Measurements from ENCODE around the gene BRI3BP. TPM values are rescaled to one million over a fixed set of nuclear protein-coding genes. Genes with fewer than 3 reads are reported as not detected.

BRI3BP gene
- total RNA-seq, 4 donors from 2014 or later = 6.7 to 19.2 (median 12.1) TPM

DNA sequence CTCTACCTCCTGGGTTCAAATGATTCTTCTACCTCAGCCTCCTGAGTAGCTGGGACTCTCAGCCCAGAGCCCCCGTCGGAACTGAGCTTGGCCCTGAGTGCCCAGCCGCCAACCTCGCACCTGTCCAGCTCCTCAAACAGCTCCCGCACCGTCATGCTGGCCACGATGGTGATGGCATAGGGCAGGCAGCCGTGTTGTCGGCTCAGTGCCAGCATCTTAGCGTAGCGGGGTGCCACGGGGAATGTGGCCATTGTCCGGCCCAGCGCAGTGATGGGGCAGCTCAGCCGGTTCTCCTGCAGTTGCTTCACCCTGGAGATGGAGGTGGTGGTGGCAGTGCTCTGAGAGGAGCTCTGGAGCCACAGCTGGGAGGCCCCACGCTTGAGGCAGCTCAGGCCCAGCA is 36.9 kb upstream of the BRI3BP start:
- intact Hi-C loops (cut with DNase I; ENCODE audit: low total_unique reads) = no loop called here
- TF ChIP-seq POLR2A (IDR thresholded peaks at IDR 0.05) = no peak
- no peak overlapping the region for H3K4me3 ChIP-seq (ENCODE audit: low read depth, poor library complexity, severe bottlenecking)
- 94% methylated on average over 14 to 16 of the region's 16 CpGs for WGBS, 2 donors
- no peak for DNase-seq (ENCODE audit: low spot score in 2 of 2)

DNA sequence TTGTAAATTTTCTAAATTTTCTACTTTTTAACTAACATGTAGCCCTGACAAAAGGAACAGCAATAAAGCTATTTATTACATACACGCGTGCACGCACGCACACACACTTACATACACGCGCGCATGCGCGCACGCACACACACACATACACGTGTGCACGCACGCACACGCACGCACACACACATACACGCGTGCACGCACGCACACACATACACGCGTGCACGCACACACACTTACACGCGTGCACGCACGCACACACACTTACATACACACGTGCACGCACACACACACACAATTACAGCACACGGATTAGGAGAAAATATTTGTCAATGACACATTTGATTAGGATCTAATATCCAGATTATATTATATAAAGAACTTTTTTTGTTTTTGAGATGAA is 32.4 kb upstream of the BRI3BP start:
- H3K4me3 ChIP-seq (ENCODE audit: low read depth, poor library complexity, severe bottlenecking) = no peak overlapping the region
- intact Hi-C loops (cut with DNase I; ENCODE audit: low total_unique reads) = no loop called here
- WGBS, 2 donors = 89 to 92% methylated on average over 29 of the region's 29 CpGs
- DNase-seq (ENCODE audit: low spot score in 2 of 2) = no peak
- TF ChIP-seq POLR2A (IDR thresholded peaks at IDR 0.05) = no peak
- TF ChIP-seq, protein P1, sequence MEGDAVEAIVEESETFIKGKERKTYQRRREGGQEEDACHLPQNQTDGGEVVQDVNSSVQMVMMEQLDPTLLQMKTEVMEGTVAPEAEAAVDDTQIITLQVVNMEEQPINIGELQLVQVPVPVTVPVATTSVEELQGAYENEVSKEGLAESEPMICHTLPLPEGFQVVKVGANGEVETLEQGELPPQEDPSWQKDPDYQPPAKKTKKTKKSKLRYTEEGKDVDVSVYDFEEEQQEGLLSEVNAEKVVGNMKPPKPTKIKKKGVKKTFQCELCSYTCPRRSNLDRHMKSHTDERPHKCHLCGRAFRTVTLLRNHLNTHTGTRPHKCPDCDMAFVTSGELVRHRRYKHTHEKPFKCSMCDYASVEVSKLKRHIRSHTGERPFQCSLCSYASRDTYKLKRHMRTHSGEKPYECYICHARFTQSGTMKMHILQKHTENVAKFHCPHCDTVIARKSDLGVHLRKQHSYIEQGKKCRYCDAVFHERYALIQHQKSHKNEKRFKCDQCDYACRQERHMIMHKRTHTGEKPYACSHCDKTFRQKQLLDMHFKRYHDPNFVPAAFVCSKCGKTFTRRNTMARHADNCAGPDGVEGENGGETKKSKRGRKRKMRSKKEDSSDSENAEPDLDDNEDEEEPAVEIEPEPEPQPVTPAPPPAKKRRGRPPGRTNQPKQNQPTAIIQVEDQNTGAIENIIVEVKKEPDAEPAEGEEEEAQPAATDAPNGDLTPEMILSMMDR (IDR thresholded peaks at IDR 0.05) = no peak

DNA sequence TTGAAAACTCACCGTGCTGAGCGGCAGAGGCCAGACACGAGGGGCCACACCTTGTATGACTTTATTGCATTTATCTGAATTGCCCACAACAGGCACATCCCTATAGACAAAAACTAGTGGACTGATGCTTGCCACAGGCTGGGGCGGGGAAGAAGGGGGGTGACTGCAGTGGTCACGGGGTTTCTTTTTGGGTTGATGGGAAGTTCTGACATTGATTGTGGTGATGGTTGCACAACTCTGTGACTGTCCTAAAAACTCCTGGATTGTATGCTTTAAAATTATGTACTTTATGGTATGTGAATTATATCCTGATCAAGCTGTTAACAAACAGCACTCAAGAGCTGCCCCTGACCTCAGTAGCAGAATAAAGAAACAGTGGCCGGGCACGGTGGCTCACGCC is 30.2 kb upstream of the BRI3BP start:
- WGBS, 2 donors = 94 to 96% methylated on average over 8 of the region's 8 CpGs
- no peak for DNase-seq (ENCODE audit: low spot score in 2 of 2)
- H3K4me3 ChIP-seq (ENCODE audit: low read depth, poor library complexity, severe bottlenecking) = no peak overlapping the region
- intact Hi-C loops (cut with DNase I; ENCODE audit: low total_unique reads) = no loop called here
- TF ChIP-seq, protein P1 (IDR thresholded peaks at IDR 0.05) = no peak
- no peak for TF ChIP-seq POLR2A (IDR thresholded peaks at IDR 0.05)

DNA sequence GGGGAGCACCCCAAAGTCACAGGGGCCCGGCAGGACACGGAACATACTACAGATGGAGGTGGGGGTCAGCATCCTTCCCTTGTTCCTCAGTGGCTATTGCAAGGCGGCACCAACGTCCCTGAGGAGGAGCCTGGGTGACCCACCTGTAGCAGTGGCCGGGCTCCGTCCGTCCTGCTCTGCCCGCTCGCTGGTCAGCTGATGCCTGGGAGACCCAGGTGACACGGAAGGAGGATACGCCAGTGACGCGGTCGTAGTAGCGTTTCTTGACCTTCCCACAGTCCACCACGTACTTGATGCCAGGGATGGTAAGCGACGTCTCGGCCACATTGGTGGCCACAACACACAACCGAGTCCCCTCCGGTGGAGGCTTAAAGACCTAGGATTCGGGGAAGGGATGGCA is 29.2 kb upstream of the BRI3BP start:
- WGBS, 2 donors = 92 to 97% methylated on average over 22 of the region's 22 CpGs
- intact Hi-C loops (cut with DNase I; ENCODE audit: low total_unique reads) = no loop called here
- H3K4me3 ChIP-seq (ENCODE audit: low read depth, poor library complexity, severe bottlenecking) = no peak overlapping the region
- DNase-seq (ENCODE audit: low spot score in 2 of 2) = no peak
- TF ChIP-seq, protein P1 (IDR thresholded peaks at IDR 0.05) = no peak
- no peak for TF ChIP-seq POLR2A (IDR thresholded peaks at IDR 0.05)

DNA sequence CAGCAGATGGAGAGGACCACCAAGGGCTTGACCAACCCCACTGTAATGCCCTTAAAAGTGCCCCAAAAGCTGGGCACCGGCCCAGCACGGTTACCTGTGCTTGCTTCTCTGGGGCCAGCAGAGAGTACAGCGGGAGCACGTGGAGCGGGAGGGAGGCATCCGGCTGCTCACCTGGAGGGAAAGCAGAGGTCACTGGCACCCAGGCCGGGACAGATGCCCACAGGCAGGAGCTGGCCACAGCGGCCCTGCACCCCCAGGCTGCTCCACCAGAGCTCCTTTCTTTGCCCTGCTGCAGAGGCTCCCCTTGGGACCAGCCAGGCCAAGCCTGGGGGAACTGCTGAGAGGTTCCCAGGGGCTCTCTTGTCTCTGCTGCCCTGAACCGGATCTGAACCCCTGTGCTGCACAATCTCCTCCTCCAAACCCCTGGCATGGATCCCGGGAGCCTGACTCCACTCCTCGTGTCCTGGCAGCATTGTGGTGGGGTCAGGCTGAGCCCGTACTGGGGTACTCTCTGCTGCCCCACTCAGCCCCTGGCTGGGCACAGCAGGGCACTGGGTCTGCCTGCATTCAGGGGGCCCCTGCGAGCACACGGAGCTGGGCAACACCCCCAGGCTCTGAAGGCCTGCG is 28.5 kb upstream of the BRI3BP start:
- no peak for TF ChIP-seq POLR2A (IDR thresholded peaks at IDR 0.05)
- TF ChIP-seq, protein P1 (IDR thresholded peaks at IDR 0.05) = no peak
- intact Hi-C loops (cut with DNase I; ENCODE audit: low total_unique reads) = no loop called here
- DNase-seq (ENCODE audit: low spot score in 2 of 2) = no peak
- WGBS, 2 donors = 87 to 90% methylated on average over 11 to 15 of the region's 15 CpGs
- H3K4me3 ChIP-seq (ENCODE audit: low read depth, poor library complexity, severe bottlenecking) = no peak overlapping the region

DNA sequence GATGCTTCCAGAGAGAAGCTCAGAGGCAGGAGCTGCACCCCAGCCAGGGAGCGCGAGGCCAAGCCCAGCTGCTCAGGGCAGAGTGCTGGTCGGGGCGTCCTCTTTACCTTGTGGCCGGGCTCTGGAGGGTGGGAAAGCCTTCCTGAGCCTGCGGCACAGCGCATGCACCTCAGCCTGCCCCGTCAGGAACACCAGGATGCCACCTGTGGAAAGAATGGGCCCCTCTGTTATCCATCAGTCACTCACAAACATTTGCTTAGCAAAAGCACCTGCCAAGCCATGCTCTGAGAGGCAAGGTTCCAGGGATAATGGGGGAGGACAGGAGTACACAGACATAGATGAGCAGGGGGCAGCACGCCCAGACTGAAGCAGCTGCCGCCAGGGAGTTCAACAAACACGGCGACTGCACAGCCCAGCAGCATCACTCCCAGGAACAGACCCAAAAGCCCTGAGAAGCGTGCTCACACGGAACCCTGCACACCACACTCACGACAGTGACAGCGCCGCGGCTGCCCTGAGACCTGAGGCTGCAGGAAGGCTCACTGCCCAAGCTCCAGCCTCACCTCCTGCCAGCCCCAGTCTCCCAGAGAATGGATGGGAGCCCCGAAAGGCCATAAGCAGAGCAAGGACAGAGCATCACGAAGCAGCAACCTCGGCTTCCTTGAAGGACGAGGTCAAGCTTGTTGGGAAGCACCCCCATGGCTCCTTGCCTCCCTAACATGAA is 26.3 kb upstream of the BRI3BP start:
- DNase-seq (ENCODE audit: low spot score in 2 of 2) = no peak
- H3K4me3 ChIP-seq (ENCODE audit: low read depth, poor library complexity, severe bottlenecking) = no peak overlapping the region
- 89 to 91% methylated on average over 22 of the region's 22 CpGs for WGBS, 2 donors
- TF ChIP-seq, protein P1 (IDR thresholded peaks at IDR 0.05) = no peak
- no peak for TF ChIP-seq POLR2A (IDR thresholded peaks at IDR 0.05)
- intact Hi-C loops (cut with DNase I; ENCODE audit: low total_unique reads) = no loop called here

Data from lower leg skin (tissue), 4 donors.